H9 (cell line): ENCODE results near the gene RAP1GAP. TPM values are rescaled to one million over a fixed set of nuclear protein-coding genes. Genes with fewer than 3 reads are reported as not detected.

Experiments
- DNase-seq: peaks from one replicate; pipeline ENCODE4 v3.0.0-alpha.2; 2017
- H2AFZ ChIP-seq: one replicate; pipeline ENCODE4 v1.6.1; 2013; ENCODE audit warnings: mild to moderate bottlenecking, low read length, control low read depth, moderate library complexity
- H2AK5ac ChIP-seq: 2 replicates; pipeline ENCODE4 v1.6.1; 2013; ENCODE audit warnings: low read length, control low read depth, mixed read lengths; ENCODE audit not compliant: insufficient read length
- H2BK120ac ChIP-seq: one replicate; pipeline ENCODE4 v1.6.1; 2013; ENCODE audit warnings: low read depth, mild to moderate bottlenecking, low read length, control low read depth, inconsistent platforms; ENCODE audit not compliant: poor library complexity, severe bottlenecking
- H2BK12ac ChIP-seq: 2 replicates; pipeline ENCODE4 v1.6.1; 2013; ENCODE audit warnings: low read length, control low read depth, mixed read lengths, low read depth; ENCODE audit not compliant: insufficient read length
- H2BK15ac ChIP-seq: 2 replicates; pipeline ENCODE4 v1.6.1; 2013; ENCODE audit warnings: low read depth, low read length, control low read depth
- H2BK20ac ChIP-seq: one replicate; pipeline ENCODE4 v1.6.1; 2013; ENCODE audit warnings: low read depth, mild to moderate bottlenecking, low read length, control low read depth, inconsistent platforms; ENCODE audit not compliant: poor library complexity, severe bottlenecking
- H2BK5ac ChIP-seq: 2 replicates; pipeline ENCODE4 v1.6.1; 2013; ENCODE audit warnings: low read length, control low read depth, mixed read lengths; ENCODE audit not compliant: insufficient read length
- H3K14ac ChIP-seq: 2 replicates; pipeline ENCODE4 v1.6.1; 2013; ENCODE audit warnings: low read length, control low read depth; ENCODE audit not compliant: insufficient read depth
- H3K18ac ChIP-seq: 2 replicates; pipeline ENCODE4 v1.6.1; 2013; ENCODE audit warnings: low read depth, mild to moderate bottlenecking, mixed read lengths, low read length, control low read depth; ENCODE audit not compliant: insufficient read length
- H3K23ac ChIP-seq: 2 replicates; pipeline ENCODE4 v1.6.1; 2013; ENCODE audit warnings: low read length, control low read depth, mixed read lengths, low read depth; ENCODE audit not compliant: insufficient read length
- H3K23me2 ChIP-seq: 2 replicates; pipeline ENCODE4 v1.6.1; 2013; ENCODE audit warnings: low read depth, mild to moderate bottlenecking, mixed read lengths, low read length, control low read depth; ENCODE audit not compliant: insufficient read length, poor library complexity, severe bottlenecking
- H3K27ac ChIP-seq: 2 replicates; pipeline ENCODE4 v1.5.1; 2013; ENCODE audit warnings: low read length, control low read depth, mixed read lengths, low read depth; ENCODE audit not compliant: insufficient read length
- H3K27me3 ChIP-seq: 2 replicates; pipeline ENCODE4 v1.6.1; 2013; ENCODE audit warnings: low read length, control low read depth, inconsistent platforms; ENCODE audit not compliant: insufficient read depth
- H3K4ac ChIP-seq: 2 replicates; pipeline ENCODE4 v1.6.1; 2013; ENCODE audit warnings: low read depth, mild to moderate bottlenecking, control low read depth, inconsistent platforms, low read length, moderate library complexity
- H3K4me1 ChIP-seq: 2 replicates; pipeline ENCODE4 v1.6.1; 2013; ENCODE audit warnings: low read length, control low read depth, inconsistent platforms; ENCODE audit not compliant: insufficient read depth
- H3K4me2 ChIP-seq: 2 replicates; pipeline ENCODE4 v1.6.1; 2013; ENCODE audit warnings: low read length, control low read depth, mixed read lengths; ENCODE audit not compliant: insufficient read length, insufficient read depth
- H3K56ac ChIP-seq: 2 replicates; pipeline ENCODE4 v1.6.1; 2013; ENCODE audit warnings: low read depth, mild to moderate bottlenecking, mixed read lengths, low read length, control low read depth; ENCODE audit not compliant: insufficient read length
- H3K79me1 ChIP-seq: 2 replicates; pipeline ENCODE4 v1.6.1; 2013; ENCODE audit warnings: low read depth, mild to moderate bottlenecking, moderate library complexity, low read length, control low read depth, inconsistent platforms; ENCODE audit not compliant: insufficient read depth, poor library complexity, severe bottlenecking
- H3K79me2 ChIP-seq: 2 replicates; pipeline ENCODE4 v1.6.1; 2013; ENCODE audit warnings: low read length, control low read depth, inconsistent platforms; ENCODE audit not compliant: insufficient read depth
- H3K9ac ChIP-seq: 2 replicates; pipeline ENCODE4 v1.6.1; 2013; ENCODE audit warnings: low read length, control low read depth, mixed read lengths; ENCODE audit not compliant: insufficient read length; ENCODE audit errors: extremely low read depth
- H3K9me3 ChIP-seq: one replicate; pipeline ENCODE4 v1.6.1; 2013; ENCODE audit warnings: low read depth, low read length, inconsistent platforms; ENCODE audit not compliant: control insufficient read depth
- H3T11ph ChIP-seq: one replicate; pipeline ENCODE4 v1.6.1; 2013; ENCODE audit warnings: mild to moderate bottlenecking, low read length, control low read depth, inconsistent platforms
- H4K20me1 ChIP-seq: one replicate; pipeline ENCODE4 v1.6.1; 2013; ENCODE audit not compliant: control insufficient read depth, insufficient read length, insufficient read depth
- H4K5ac ChIP-seq: 2 replicates; pipeline ENCODE4 v1.6.1; 2013; ENCODE audit warnings: low read depth, mild to moderate bottlenecking, mixed read lengths, low read length, control low read depth; ENCODE audit not compliant: insufficient read length
- H4K8ac ChIP-seq: replicated peaks from 2 replicates; pipeline ENCODE4 v1.6.1; 2013; ENCODE audit warnings: low read length, control low read depth, mixed read lengths, low read depth; ENCODE audit not compliant: insufficient read length
- H4K91ac ChIP-seq: 2 replicates; pipeline ENCODE4 v1.6.1; 2013; ENCODE audit warnings: low read depth, mild to moderate bottlenecking, moderate library complexity, mixed read lengths, low read length, control low read depth; ENCODE audit not compliant: insufficient read length
- H3K27ac Mint-ChIP-seq, 3 experiments: 2 replicates in 2 of 3; 3 replicates in 1 of 3; pipeline ENCODE4 v1.8.0; 2020 to 2021; ENCODE audit warnings: mixed read lengths in 3 of 3, mild to moderate bottlenecking in 1 of 3, moderate library complexity in 1 of 3
- H3K27me3 Mint-ChIP-seq: 2 replicates; pipeline ENCODE4 v1.8.0; 2021; ENCODE audit warnings: low read depth, mild to moderate bottlenecking, moderate library complexity, mixed read lengths
- H3K36me3 Mint-ChIP-seq, 3 experiments: 2 replicates in 2 of 3; 3 replicates in 1 of 3; pipeline ENCODE4 v1.8.0; 2020 to 2021; ENCODE audit warnings: low read depth in 3 of 3, mixed read lengths in 3 of 3; ENCODE audit not compliant: insufficient read depth in 1 of 3
- H3K4me1 Mint-ChIP-seq, 2 experiments: 2 replicates each; pipeline ENCODE4 v1.8.0; 2020; ENCODE audit warnings: mixed read lengths in 2 of 2
- H3K4me3 Mint-ChIP-seq, 2 experiments: 2 replicates in 1 of 2; 3 replicates in 1 of 2; pipeline ENCODE4 v1.8.0; 2020 to 2021; ENCODE audit warnings: mild to moderate bottlenecking in 2 of 2, mixed read lengths in 2 of 2, moderate library complexity in 1 of 2
- H3K9me3 Mint-ChIP-seq, 2 experiments: 2 replicates in 1 of 2; 3 replicates in 1 of 2; pipeline ENCODE4 v1.8.0; 2020; ENCODE audit warnings: mild to moderate bottlenecking in 2 of 2, mixed read lengths in 2 of 2, moderate library complexity in 1 of 2
- WGBS: extraction: QIAGEN DNeasy Blood & Tissue Kit; methylation state at CpG from one replicate; pipeline ENCODE4 v1.1.7; 2013; ENCODE audit warnings: missing lambda C conversion rate, low lambda C conversion rate, mixed read lengths; ENCODE audit not compliant: insufficient read length; ENCODE audit errors: extremely low coverage; 5-methylcytosine and 5-hydroxymethylcytosine counted together
- total RNA-seq: library from RNA; stranded (reverse); gene quantifications from 2 replicates; pipeline ENCODE4 v1.2.1, GENCODE V29; 2021
- TF ChIP-seq, protein P1 (sequence below): fragments of 200-600 bp; sonication (generic); conservative IDR thresholded peaks from 3 replicates; pipeline ENCODE4 v1.8.0; 2021; ENCODE audit warnings: antibody characterized with exemption, mild to moderate bottlenecking

The RAP1GAP gene
- total RNA-seq, 1 experiment from 2014 or later = 7.9 TPM

DNA sequence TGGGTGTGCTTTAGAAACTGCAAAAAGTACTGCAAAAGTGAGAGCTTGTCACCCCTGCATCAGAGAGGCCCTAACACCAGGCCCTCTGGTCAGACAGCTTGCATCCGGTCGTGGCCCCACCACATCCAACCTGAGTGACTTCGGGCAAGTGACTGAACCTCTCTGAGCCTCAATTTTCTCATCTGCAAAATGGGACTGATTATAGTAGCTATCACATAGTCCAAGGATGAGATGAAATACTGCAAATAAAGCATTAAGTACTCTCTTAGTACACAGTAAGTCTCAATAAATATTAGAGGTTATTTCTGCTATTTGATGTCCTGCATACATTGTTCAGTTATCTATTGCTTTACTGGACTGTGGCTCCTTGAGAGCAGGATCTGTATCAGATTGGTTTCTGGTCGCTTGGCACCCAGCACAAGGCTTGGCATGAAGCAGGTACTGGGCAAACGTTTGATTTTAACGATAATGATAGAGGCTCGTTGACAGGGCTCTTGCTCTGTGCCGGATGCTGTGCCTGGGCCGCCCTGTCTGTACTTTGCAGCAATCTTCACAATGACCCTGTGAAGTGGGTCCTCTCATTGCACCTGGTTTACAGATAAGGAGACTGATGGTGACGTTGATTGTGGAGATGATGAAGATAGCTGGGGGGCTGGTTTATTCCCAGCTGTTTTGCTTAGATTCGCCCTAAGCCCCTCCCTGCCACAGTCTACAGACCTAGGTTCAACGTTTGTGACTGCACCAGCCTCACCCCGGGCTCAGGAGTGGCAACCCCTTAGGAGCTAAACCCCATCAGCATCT is 43.6 kb downstream of the RAP1GAP start:
- TF ChIP-seq, protein P1, sequence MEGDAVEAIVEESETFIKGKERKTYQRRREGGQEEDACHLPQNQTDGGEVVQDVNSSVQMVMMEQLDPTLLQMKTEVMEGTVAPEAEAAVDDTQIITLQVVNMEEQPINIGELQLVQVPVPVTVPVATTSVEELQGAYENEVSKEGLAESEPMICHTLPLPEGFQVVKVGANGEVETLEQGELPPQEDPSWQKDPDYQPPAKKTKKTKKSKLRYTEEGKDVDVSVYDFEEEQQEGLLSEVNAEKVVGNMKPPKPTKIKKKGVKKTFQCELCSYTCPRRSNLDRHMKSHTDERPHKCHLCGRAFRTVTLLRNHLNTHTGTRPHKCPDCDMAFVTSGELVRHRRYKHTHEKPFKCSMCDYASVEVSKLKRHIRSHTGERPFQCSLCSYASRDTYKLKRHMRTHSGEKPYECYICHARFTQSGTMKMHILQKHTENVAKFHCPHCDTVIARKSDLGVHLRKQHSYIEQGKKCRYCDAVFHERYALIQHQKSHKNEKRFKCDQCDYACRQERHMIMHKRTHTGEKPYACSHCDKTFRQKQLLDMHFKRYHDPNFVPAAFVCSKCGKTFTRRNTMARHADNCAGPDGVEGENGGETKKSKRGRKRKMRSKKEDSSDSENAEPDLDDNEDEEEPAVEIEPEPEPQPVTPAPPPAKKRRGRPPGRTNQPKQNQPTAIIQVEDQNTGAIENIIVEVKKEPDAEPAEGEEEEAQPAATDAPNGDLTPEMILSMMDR = no peak
- H3K27me3 ChIP-seq = peaks cover 3% of the 10 kb centered on the region; the same call in 1 of the 2 replicates
- H3K27me3 Mint-ChIP-seq = peaks cover 10% of the 10 kb centered on the region

More for the DNA sequence above, 43.6 kb downstream of the RAP1GAP start:
- no peak overlapping the region for H4K91ac ChIP-seq
- no peak overlapping the region for H3K4me3 Mint-ChIP-seq
- no peak overlapping the region for H3T11ph ChIP-seq
- H3K4me1 Mint-ChIP-seq = peaks cover 27 to 32% of the 10 kb centered on the region in 2 experiments
- H3K4me1 ChIP-seq = peaks cover 9% of the 10 kb centered on the region; the same call in 1 of the 2 replicates
- peak overlapping the region in 2 of 3 experiments; percentile 45 to 68; a peak in 1 of 7 replicates for H3K27ac Mint-ChIP-seq
- no peak overlapping the region for H3K18ac ChIP-seq
- no peaks in the 10 kb centered on the region for H3K9me3 ChIP-seq
- WGBS = no CpG with 5 or more reads among the region's 13 CpGs
- no peak overlapping the region for H2BK15ac ChIP-seq
- H3K36me3 Mint-ChIP-seq = no peaks in the 10 kb centered on the region
- H3K9me3 Mint-ChIP-seq = no peaks in the 10 kb centered on the region; a peak in 2 of 5 replicates
- no peak overlapping the region for H2BK20ac ChIP-seq
- no peak overlapping the region for H2BK12ac ChIP-seq
- no peak overlapping the region for H3K9ac ChIP-seq
- no peaks in the 10 kb centered on the region for H3K79me1 ChIP-seq
- no peak overlapping the region for H2AK5ac ChIP-seq
- no peak overlapping the region for H3K27ac ChIP-seq
- H3K23ac ChIP-seq = no peak overlapping the region
- H3K79me2 ChIP-seq = no peaks in the 10 kb centered on the region
- no peak overlapping the region for H3K56ac ChIP-seq
- no peak overlapping the region for H2AFZ ChIP-seq
- H4K20me1 ChIP-seq = no peaks in the 10 kb centered on the region
- no peak overlapping the region for H2BK5ac ChIP-seq
- no peak for DNase-seq
- H3K23me2 ChIP-seq = peaks cover 4% of the 10 kb centered on the region
- H3K14ac ChIP-seq = no peak overlapping the region
- H4K8ac ChIP-seq = no peak overlapping the region
- H3K4ac ChIP-seq = no peak overlapping the region
- no peak overlapping the region for H3K4me2 ChIP-seq
- no peak overlapping the region for H4K5ac ChIP-seq
- no peak overlapping the region for H2BK120ac ChIP-seq
